K562 (cell line): ENCODE measurements around the gene ANAPC2. TPM values are rescaled to one million over a fixed set of nuclear protein-coding genes. Genes with fewer than 3 reads are reported as not detected.

Experiments
- REST ChIP-seq, 2 experiments: fragments of 450-650 bp; formaldehyde crosslinking in 1 of 2; IDR thresholded peaks; 2 replicates each; pipeline versions ENCODE4 v1.4.0 to v1.6.1; 2014 to 2020; ENCODE audit warnings: mild to moderate bottlenecking in 2 of 2, borderline replicate concordance in 1 of 2, low read depth in 1 of 2
- UBTF ChIP-seq, 2 experiments: IDR thresholded peaks; 2 replicates each; pipeline ENCODE4 v1.6.1; 2012; ENCODE audit warnings: improper control_type of control experiment in 2 of 2, low read depth in 2 of 2, low read length in 2 of 2, borderline replicate concordance in 1 of 2
- ZNF318 ChIP-seq, 2 experiments: fragments of 450-650 bp; IDR thresholded peaks; 2 replicates each; pipeline ENCODE4 v1.6.1; 2016; ENCODE audit warnings: mild to moderate bottlenecking in 2 of 2, borderline replicate concordance in 1 of 2, low read depth in 1 of 2, moderate library complexity in 1 of 2
- polyA plus RNA-seq, 8 experiments: library from polyadenylated mRNA; depleted of rRNA in 4 of 8; stranded (reverse) in 5 of 8; unstranded in 3 of 8; fragments of >200 nt; fragmentation: Nextera tagmentation in 2 of 8; fragmentation: Illumina TruSeq in 1 of 8; extraction: Ambion mirVana in 2 of 8; extraction: Trizol in 1 of 8; gene quantifications; 2 replicates each; pipeline versions ENCODE4 v1.2.1 to v1.2.3, GENCODE V29; 2011 to 2014; ENCODE audit warnings: inconsistent platforms in 1 of 8, missing spikeins in 1 of 8
- total RNA-seq, 7 experiments: library from RNA; depleted of rRNA in 6 of 7; stranded (reverse); fragments of >200 nt in 6 of 7; fragmentation: Illumina TruSeq in 2 of 7; extraction: Trizol in 2 of 7; gene quantifications; 2 replicates each; pipeline versions ENCODE4 v1.2.1 to v1.2.3, GENCODE V29; 2011 to 2021; ENCODE audit warnings: low replicate concordance in 1 of 7

Gene ANAPC2
- total and polyA plus RNA-seq, 9 of the 15 experiments (the other 6 are each of a cell fraction or from before 2014, with no cell fraction given): 0.11 to 56.5 (median 17.1) TPM; not detected in 1

- TF ChIP-seq ZNF318 (IDR thresholded peaks at IDR 0.05; ENCODE audit: borderline replicate concordance in 1 of 2, low read depth in 1 of 2) (no peak), UBTF (IDR thresholded peaks at IDR 0.05; ENCODE audit: borderline replicate concordance in 1 of 2, low read depth in 2 of 2, low read length in 2 of 2) (0 out of 4 replicates have a peak, but pooled peaks of 1 of the 2 experiments have one; percentile 8), REST (IDR thresholded peaks at IDR 0.05; ENCODE audit: borderline replicate concordance) (no peak), REST (CRISPR knock-in tag; IDR thresholded peaks at IDR 0.05; ENCODE audit: low read depth) (no peak)
Observed at GRCh38 chr9:137198051-137198901, 9.9 kb upstream of the ANAPC2 start (continued).
